Cortex of kidney (tissue), 1 donor: ENCODE results near the gene GPR25.

Source experiments
- DNase-seq: peaks from one replicate; lab custom pipeline; 2025; lab: John Stamatoyannopoulos, UW

The GPR25 gene

GRCh38 chr1:200873671-200874397, 1.1 kb downstream of the GPR25 start:
- DNase-seq = no peak

GRCh38 chr1:200874694-200875093, 1.9 kb downstream of the GPR25 start:
- DNase-seq = no peak

GRCh38 chr1:200875416-200875815, 2.6 kb downstream of the GPR25 start:
- DNase-seq = no peak

GRCh38 chr1:200877010-200877409, 4.2 kb downstream of the GPR25 start:
- no peak for DNase-seq

GRCh38 chr1:200877839-200878551, 5.2 kb downstream of the GPR25 start:
- DNase-seq = no peak

- DNase-seq = no peak
These were observed 7.4 kb downstream of the GPR25 start for GRCh38 chr1:200880212-200880611.

- no peak for DNase-seq
These were observed 10.3 kb downstream of the GPR25 start for GRCh38 chr1:200883118-200883517.

- DNase-seq = no peak
These were observed 13.0 kb downstream of the GPR25 start for GRCh38 chr1:200885623-200886402.

- DNase-seq = no peak
These were observed 13.8 kb downstream of the GPR25 start for GRCh38 chr1:200886594-200886993.

- no peak for DNase-seq
These were observed 14.3 kb downstream of the GPR25 start for GRCh38 chr1:200887036-200887435.

GRCh38 chr1:200887772-200888348, 15.1 kb downstream of the GPR25 start:
- DNase-seq = no peak

GRCh38 chr1:200888349-200888838, 15.6 kb downstream of the GPR25 start:
- DNase-seq = no peak

GRCh38 chr1:200889571-200889970, 16.8 kb downstream of the GPR25 start:
- no peak for DNase-seq

GRCh38 chr1:200890027-200890426, 17.2 kb downstream of the GPR25 start:
- DNase-seq = no peak

- DNase-seq = no peak
These were observed 18.3 kb downstream of the GPR25 start for GRCh38 chr1:200890818-200891773.

GRCh38 chr1:200891774-200892157, 19.0 kb downstream of the GPR25 start:
- no peak for DNase-seq

GRCh38 chr1:200892546-200892945, 19.8 kb downstream of the GPR25 start:
- DNase-seq = no peak

GRCh38 chr1:200892958-200893357, 20.2 kb downstream of the GPR25 start:
- no peak for DNase-seq

GRCh38 chr1:200893411-200893901, 20.7 kb downstream of the GPR25 start:
- DNase-seq = no peak

GRCh38 chr1:200894712-200895442, 22.1 kb downstream of the GPR25 start, which contains the start of gene INAVA:
Gene INAVA (plus strand): TSS chr1:200894900. CDS start chr1:200898401, 3,501 bp downstream.
- no peak for DNase-seq
